Sigmoid colon (tissue), 7 donors: ENCODE data around the gene ERFL. TPM values are rescaled to one million over a fixed set of nuclear protein-coding genes. Genes with fewer than 3 reads are reported as not detected.

Experiments used
- DNase-seq: peaks from one replicate; pipeline ENCODE4 v3.0.0-alpha.2; 2019
- H3K27ac ChIP-seq, 4 donors: fragments of 200-600 bp; sonication (generic); one replicate each; pipeline ENCODE4 v1.5.1; 2016 to 2019; ENCODE audit warnings: mild to moderate bottlenecking in 1 of 4
- H3K27me3 ChIP-seq, 3 donors: fragments of 200-600 bp; sonication (generic); one replicate each; pipeline ENCODE4 v1.5.1; 2019; ENCODE audit warnings: mild to moderate bottlenecking in 1 of 3
- H3K36me3 ChIP-seq, 4 donors: fragments of 200-600 bp; sonication (generic); one replicate each; pipeline ENCODE4 v1.5.1; 2016 to 2019
- H3K4me1 ChIP-seq, 4 donors: fragments of 200-600 bp; sonication (generic); one replicate each; pipeline ENCODE4 v1.5.1; 2017 to 2019
- H3K4me3 ChIP-seq, 4 donors: fragments of 200-600 bp; sonication (generic); one replicate each; pipeline ENCODE4 v1.5.1; 2017 to 2019; ENCODE audit warnings: mild to moderate bottlenecking in 2 of 4, moderate library complexity in 1 of 4
- H3K9me3 ChIP-seq, 4 donors: fragments of 200-600 bp in 3 of 4; sonication (generic) in 3 of 4; one replicate each; pipeline versions ENCODE4 v1.5.1 to v1.6.1; 2013 to 2019
- EP300 ChIP-seq, 4 donors: sonication (generic); formaldehyde crosslinking; IDR thresholded peaks; one replicate each; pipeline ENCODE4 v1.6.1; 2017; ENCODE audit warnings: antibody characterized with exemption in 4 of 4
- POLR2A ChIP-seq, 2 donors: fragments of 450-650 bp; IDR thresholded peaks; one replicate each; pipeline ENCODE4 v1.6.1; 2016; ENCODE audit warnings: antibody characterized with exemption in 2 of 2, mild to moderate bottlenecking in 2 of 2, moderate library complexity in 2 of 2
- POLR2AphosphoS5 ChIP-seq, 4 donors: sonication (generic); formaldehyde crosslinking; IDR thresholded peaks; one replicate each; pipeline ENCODE4 v1.6.1; 2017; ENCODE audit warnings: antibody characterized with exemption in 4 of 4
- WGBS, 2 donors: extraction: QIAGEN DNeasy Blood & Tissue Kit; methylation state at CpG; one replicate each; pipeline ENCODE4 v1.1.7; 2013; 5-methylcytosine and 5-hydroxymethylcytosine counted together
- intact Hi-C: fragments of 100-400 bp; cut with DNase I; formaldehyde crosslinking; loops from one replicate; pipeline ENCODE4 v1.15.1; 2023
- polyA plus RNA-seq, 3 donors: library from polyadenylated mRNA; stranded (reverse); fragments of 200-250 nt; gene quantifications; one replicate each; pipeline ENCODE4 v1.2.3, GENCODE V29; 2013
- total RNA-seq, 4 donors: library from RNA; depleted of rRNA; stranded (reverse); fragments of >200 nt; gene quantifications; one replicate each; pipeline ENCODE4 v1.1.0, GENCODE V29; 2016
- TF ChIP-seq, protein P1 (sequence below), 4 experiments: fragments of 450-650 bp in 3 of 4; fragments of 200-600 bp in 1 of 4; IDR thresholded peaks; one replicate each; pipeline ENCODE4 v1.5.1; 2016 to 2019; ENCODE audit warnings: antibody characterized with exemption in 4 of 4, mild to moderate bottlenecking in 3 of 4, moderate library complexity in 2 of 4
- donor health status: healthy with polysubstance abuse.
- donor health status: Bipolar disorder and iron deficiency.
- donor health status: healthy.

Gene ERFL
- total and polyA plus RNA-seq, 7 donors = 1.3 TPM; not detected in 6

DNA sequence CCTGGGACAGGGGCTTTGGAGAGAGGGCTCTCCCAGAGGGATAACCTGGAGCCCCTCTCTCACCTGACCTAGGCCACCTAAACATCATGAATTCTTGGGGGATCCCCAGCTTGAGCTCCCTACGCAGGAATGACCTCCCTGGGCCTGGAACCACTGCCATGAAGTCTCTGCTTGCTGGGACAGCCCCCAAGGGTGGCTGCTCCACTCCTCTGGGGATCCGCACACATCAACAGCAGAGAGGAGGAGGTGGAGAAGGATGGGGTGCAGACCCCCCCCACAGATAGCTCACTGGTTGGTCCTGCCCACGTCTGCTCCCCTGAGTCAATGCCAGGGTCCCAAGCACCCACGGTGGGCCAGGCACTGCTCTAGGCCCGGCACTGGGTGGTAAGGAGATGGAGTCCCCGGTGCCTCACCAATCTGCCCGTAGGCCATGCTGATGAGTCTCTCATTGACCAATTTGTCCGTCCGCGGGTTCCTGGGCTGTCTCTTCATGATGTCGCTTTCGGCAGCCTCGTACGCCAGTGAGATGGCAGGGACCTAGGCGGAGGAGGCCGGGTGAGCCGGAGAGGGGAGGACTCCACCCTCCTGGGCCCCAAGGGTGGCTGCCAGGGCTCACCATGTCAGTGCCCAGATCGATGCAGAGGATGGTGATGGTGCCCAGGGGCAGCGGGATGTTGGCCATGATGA is 41.7 kb upstream of the ERFL start:
- no peaks in the 10 kb centered on the region for H3K9me3 ChIP-seq
- DNase-seq = no peak
- no peak overlapping the region for H3K27ac ChIP-seq
- intact Hi-C loops = no loop called here
- TF ChIP-seq POLR2AphosphoS5 (IDR thresholded peaks at IDR 0.05) (no peak), POLR2A (IDR thresholded peaks at IDR 0.05) (no peak), EP300 (IDR thresholded peaks at IDR 0.05) (no peak)
- TF ChIP-seq, protein P1, sequence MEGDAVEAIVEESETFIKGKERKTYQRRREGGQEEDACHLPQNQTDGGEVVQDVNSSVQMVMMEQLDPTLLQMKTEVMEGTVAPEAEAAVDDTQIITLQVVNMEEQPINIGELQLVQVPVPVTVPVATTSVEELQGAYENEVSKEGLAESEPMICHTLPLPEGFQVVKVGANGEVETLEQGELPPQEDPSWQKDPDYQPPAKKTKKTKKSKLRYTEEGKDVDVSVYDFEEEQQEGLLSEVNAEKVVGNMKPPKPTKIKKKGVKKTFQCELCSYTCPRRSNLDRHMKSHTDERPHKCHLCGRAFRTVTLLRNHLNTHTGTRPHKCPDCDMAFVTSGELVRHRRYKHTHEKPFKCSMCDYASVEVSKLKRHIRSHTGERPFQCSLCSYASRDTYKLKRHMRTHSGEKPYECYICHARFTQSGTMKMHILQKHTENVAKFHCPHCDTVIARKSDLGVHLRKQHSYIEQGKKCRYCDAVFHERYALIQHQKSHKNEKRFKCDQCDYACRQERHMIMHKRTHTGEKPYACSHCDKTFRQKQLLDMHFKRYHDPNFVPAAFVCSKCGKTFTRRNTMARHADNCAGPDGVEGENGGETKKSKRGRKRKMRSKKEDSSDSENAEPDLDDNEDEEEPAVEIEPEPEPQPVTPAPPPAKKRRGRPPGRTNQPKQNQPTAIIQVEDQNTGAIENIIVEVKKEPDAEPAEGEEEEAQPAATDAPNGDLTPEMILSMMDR (IDR thresholded peaks at IDR 0.05) = no peak
- H3K4me1 ChIP-seq = no peaks in the 10 kb centered on the region
- WGBS, 2 donors = 93 to 95% methylated on average over 19 of the region's 19 CpGs
- peaks cover 0 to 17% (median 0%) of the 10 kb centered on the region in 3 donors for H3K27me3 ChIP-seq
- H3K4me3 ChIP-seq = no peak overlapping the region
- no peaks in the 10 kb centered on the region for H3K36me3 ChIP-seq

DNA sequence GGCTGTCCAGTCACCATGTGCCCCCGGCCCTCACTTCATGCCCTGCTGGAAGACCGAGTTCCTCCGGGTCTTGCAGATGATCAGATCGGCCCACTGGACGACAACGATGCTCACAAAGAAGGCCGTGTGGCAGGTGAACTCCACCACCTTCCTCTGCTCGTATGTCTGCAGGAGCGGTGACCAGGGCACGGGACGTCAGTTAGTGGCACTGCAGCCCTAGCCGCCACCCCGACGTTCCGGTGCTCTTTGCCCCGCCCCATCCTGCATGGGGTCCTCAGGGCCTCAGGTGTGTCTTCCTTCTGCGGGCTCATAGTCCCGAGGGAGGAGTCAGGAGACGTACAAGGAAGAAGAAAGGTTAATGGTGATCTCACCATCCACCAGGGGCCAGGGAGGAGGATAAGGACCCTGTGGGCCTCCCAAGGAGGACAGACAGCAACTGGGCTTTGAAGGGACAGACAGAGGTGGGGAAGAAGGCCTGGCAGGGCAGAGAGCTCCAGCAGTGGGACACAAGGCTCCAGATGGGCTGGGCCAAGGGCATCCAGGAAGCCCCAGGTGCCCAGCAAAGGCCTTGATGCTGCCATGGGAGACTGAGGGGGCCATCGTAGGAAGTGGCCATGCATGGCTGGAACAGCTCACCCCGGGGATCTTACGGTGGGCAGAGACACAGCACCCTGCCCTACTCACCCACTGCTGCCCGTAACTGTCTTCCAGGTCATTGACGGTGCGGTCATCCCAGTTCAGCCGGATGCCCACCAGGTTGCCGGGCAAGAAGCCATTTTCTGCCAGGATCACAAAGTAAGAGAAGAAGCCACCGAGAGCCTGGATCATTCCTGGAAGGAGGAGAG is 40.7 kb upstream of the ERFL start:
- Histone ChIP-seq H3K27me3 (peaks cover 0 to 17% (median 0%) of the 10 kb centered on the region in 3 donors), H3K4me1 (no peaks in the 10 kb centered on the region), H3K36me3 (no peaks in the 10 kb centered on the region), H3K4me3 (no peak overlapping the region), H3K9me3 (no peaks in the 10 kb centered on the region), H3K27ac (no peak overlapping the region)
- TF ChIP-seq, protein P1 (IDR thresholded peaks at IDR 0.05) = no peak
- no peak for TF ChIP-seq EP300 (IDR thresholded peaks at IDR 0.05)
- no peak for TF ChIP-seq POLR2A (IDR thresholded peaks at IDR 0.05)
- TF ChIP-seq POLR2AphosphoS5 (IDR thresholded peaks at IDR 0.05) = no peak
- DNase-seq = no peak
- 64 to 82% methylated on average over 28 of the region's 28 CpGs for WGBS, 2 donors
- intact Hi-C loops = no loop called here

DNA sequence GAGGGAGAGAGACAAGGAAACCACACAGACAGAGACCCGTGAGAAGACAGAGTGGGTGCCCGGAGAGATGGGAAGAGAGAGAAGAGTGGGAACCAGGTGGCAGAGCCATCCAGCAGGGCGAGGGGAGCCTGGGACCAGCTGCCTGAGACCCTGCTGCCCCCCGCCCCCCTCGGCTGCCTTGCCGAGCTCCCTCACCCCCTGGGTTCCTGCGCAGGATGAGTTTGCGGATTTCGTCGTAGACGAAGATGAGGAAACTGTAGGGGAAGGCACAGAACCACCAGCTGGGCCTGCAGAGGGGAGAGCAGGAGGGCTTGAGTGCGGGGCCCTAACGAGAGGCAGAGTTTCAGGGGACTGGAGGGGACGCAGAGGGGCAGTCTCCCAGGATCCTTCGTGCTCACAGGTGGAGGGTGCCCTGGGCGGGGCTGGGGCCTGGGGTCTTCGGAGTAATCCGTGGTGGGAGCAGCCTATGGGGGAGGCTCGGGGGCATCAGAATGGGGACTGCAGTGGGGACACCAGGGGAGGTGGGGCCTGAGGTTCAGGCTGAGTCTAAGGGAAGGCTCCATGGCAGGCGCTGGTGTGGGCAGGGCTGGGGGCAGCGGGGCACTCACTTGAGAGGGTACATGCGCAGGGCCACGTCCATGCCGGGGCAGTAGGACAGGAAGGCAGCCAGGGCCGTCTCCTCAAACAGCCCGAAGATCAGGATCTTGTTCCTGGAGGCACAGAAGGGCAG is 39.0 kb upstream of the ERFL start:
- H3K27me3 ChIP-seq = peaks cover 0 to 17% (median 0%) of the 10 kb centered on the region in 3 donors
- TF ChIP-seq POLR2A (IDR thresholded peaks at IDR 0.05) (no peak), POLR2AphosphoS5 (IDR thresholded peaks at IDR 0.05) (no peak), EP300 (IDR thresholded peaks at IDR 0.05) (no peak)
- TF ChIP-seq, protein P1 (IDR thresholded peaks at IDR 0.05) = no peak
- H3K36me3 ChIP-seq = no peaks in the 10 kb centered on the region
- intact Hi-C loops = no loop called here
- no peaks in the 10 kb centered on the region for H3K9me3 ChIP-seq
- 64 to 78% methylated on average over 26 of the region's 26 CpGs for WGBS, 2 donors
- no peak overlapping the region for H3K27ac ChIP-seq
- H3K4me3 ChIP-seq = no peak overlapping the region
- H3K4me1 ChIP-seq = no peaks in the 10 kb centered on the region
- no peak for DNase-seq

DNA sequence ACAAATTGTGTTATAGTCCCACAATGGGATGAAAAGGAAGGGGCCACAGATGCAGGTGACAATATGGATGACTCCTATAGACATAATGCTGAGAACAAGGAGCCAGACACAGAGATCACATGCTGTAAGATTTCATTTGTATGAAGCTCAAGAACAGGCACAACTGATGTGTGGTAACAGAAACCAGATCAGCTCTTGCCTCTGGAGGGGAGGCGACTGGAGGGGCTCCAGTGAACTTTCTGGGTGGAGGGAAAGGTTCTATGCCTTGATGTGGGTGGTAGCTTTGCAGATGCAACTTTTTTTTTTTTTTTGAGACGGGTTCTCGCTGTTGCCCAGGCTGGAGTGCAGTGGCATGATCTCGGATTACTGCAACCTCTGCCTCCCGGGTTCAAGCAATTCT is 36.9 kb upstream of the ERFL start:
- no peak overlapping the region for H3K27ac ChIP-seq
- DNase-seq = no peak
- TF ChIP-seq POLR2AphosphoS5 (IDR thresholded peaks at IDR 0.05) = no peak
- TF ChIP-seq, protein P1 (IDR thresholded peaks at IDR 0.05) = no peak
- no peak for TF ChIP-seq EP300 (IDR thresholded peaks at IDR 0.05)
- TF ChIP-seq POLR2A (IDR thresholded peaks at IDR 0.05) = no peak
- H3K9me3 ChIP-seq = no peaks in the 10 kb centered on the region
- intact Hi-C loops = no loop called here
- WGBS, 2 donors = 69 to 71% methylated on average over 5 of the region's 5 CpGs
- no peaks in the 10 kb centered on the region for H3K4me1 ChIP-seq
- H3K27me3 ChIP-seq = peaks cover 0 to 12% (median 0%) of the 10 kb centered on the region in 3 donors
- no peaks in the 10 kb centered on the region for H3K36me3 ChIP-seq
- H3K4me3 ChIP-seq = no peak overlapping the region
